HEK293 (cell line): ENCODE measurements around the gene ACYP1.

ENCODE experiments used
- CTCF ChIA-PET: fragments of 350-600 bp; formaldehyde crosslinking; extraction: SDS; loops from one replicate; lab custom pipeline; 2021; ENCODE audit warnings: antibody characterized with exemption; lab: Yijun Ruan, JAX
- POLR2A ChIA-PET: fragments of 300-600 bp; formaldehyde crosslinking; extraction: SDS; loops from one replicate; lab custom pipeline; 2020; ENCODE audit warnings: antibody characterized with exemption, inconsistent platforms; lab: Yijun Ruan, JAX
- H3K27ac ChIP-seq: fragments of 200-500 bp; sonication (Bioruptor generic); 2 replicates; pipeline ENCODE4 v1.5.1; 2014; ENCODE audit warnings: low read depth, low read length, control low read depth, inconsistent platforms; ENCODE audit errors: extremely low read depth
- H3K36me3 ChIP-seq, 2 experiments: fragments of 200-500 bp in 1 of 2; sonication (Bioruptor generic) in 1 of 2; 1 replicate in 1 of 2; 2 replicates in 1 of 2; pipeline ENCODE4 v1.5.1; 2014 to 2017; ENCODE audit warnings: inconsistent platforms in 2 of 2, low read length in 2 of 2; ENCODE audit not compliant: control insufficient read depth in 2 of 2, insufficient read depth in 1 of 2
- H3K4me1 ChIP-seq: fragments of 200-500 bp; sonication (Bioruptor generic); 2 replicates; pipeline ENCODE4 v1.5.1; 2014; ENCODE audit warnings: mild to moderate bottlenecking, low read length, inconsistent platforms; ENCODE audit not compliant: control insufficient read depth, insufficient read depth
- H3K4me3 ChIP-seq: 2 replicates; pipeline ENCODE4 v1.5.1; 2011; ENCODE audit warnings: low read depth, mild to moderate bottlenecking, control low read depth, low read length, moderate library complexity
- H3K9me3 ChIP-seq: fragments of 200-500 bp; sonication (Bioruptor generic); 2 replicates; pipeline ENCODE4 v1.5.1; 2014; ENCODE audit warnings: low read depth, low read length, inconsistent platforms; ENCODE audit not compliant: control insufficient read depth, insufficient read depth
- BCL11B ChIP-seq: fragments of 450-650 bp; formaldehyde crosslinking; IDR thresholded peaks from 2 replicates; pipeline ENCODE4 v1.5.1; 2016; ENCODE audit warnings: low read depth, missing biosample characterization, missing genetic modification characterization
- GLIS2 ChIP-seq: fragments of 450-650 bp; formaldehyde crosslinking; IDR thresholded peaks from 2 replicates; pipeline ENCODE4 v1.5.1; 2016; ENCODE audit warnings: missing biosample characterization, missing genetic modification characterization
- KLF8 ChIP-seq: fragments of 450-650 bp; formaldehyde crosslinking; IDR thresholded peaks from 2 replicates; pipeline ENCODE4 v1.5.1; 2016; ENCODE audit warnings: missing biosample characterization, missing genetic modification characterization
- SP3 ChIP-seq: fragments of 450-650 bp; formaldehyde crosslinking; IDR thresholded peaks from 2 replicates; pipeline ENCODE4 v1.5.1; 2016; ENCODE audit warnings: missing biosample characterization, missing genetic modification characterization
- WT1 ChIP-seq: fragments of 450-650 bp; formaldehyde crosslinking; IDR thresholded peaks from 2 replicates; pipeline ENCODE4 v1.5.1; 2016; ENCODE audit warnings: missing biosample characterization, missing genetic modification characterization
- ZFP69B ChIP-seq: fragments of 450-650 bp; formaldehyde crosslinking; IDR thresholded peaks from 2 replicates; pipeline ENCODE4 v1.5.1; 2016; ENCODE audit warnings: missing biosample characterization, missing genetic modification characterization
- ZIC2 ChIP-seq: fragments of 450-650 bp; formaldehyde crosslinking; IDR thresholded peaks from 2 replicates; pipeline ENCODE4 v1.5.1; 2016; ENCODE audit warnings: missing biosample characterization, missing genetic modification characterization
- ZNF211 ChIP-seq: fragments of 450-650 bp; formaldehyde crosslinking; IDR thresholded peaks from 2 replicates; pipeline ENCODE4 v1.5.1; 2016; ENCODE audit warnings: low read depth, missing biosample characterization, missing genetic modification characterization
- ZNF221 ChIP-seq: fragments of 450-650 bp; formaldehyde crosslinking; IDR thresholded peaks from 2 replicates; pipeline ENCODE4 v1.5.1; 2017; ENCODE audit warnings: missing biosample characterization, missing genetic modification characterization, borderline replicate concordance
- ZNF324 ChIP-seq: fragments of 450-650 bp; formaldehyde crosslinking; IDR thresholded peaks from 2 replicates; pipeline ENCODE4 v1.5.1; 2016; ENCODE audit warnings: missing biosample characterization, missing genetic modification characterization
- ZNF335 ChIP-seq: fragments of 450-650 bp; formaldehyde crosslinking; conservative IDR thresholded peaks from 2 replicates; pipeline ENCODE4 v1.5.1; 2016; ENCODE audit warnings: missing biosample characterization, missing genetic modification characterization
- ZNF354C ChIP-seq: fragments of 450-650 bp; formaldehyde crosslinking; IDR thresholded peaks from 2 replicates; pipeline ENCODE4 v1.5.1; 2016; ENCODE audit warnings: missing biosample characterization, missing genetic modification characterization, low read depth, borderline replicate concordance
- ZNF561 ChIP-seq: fragments of 450-650 bp; IDR thresholded peaks from 2 replicates; pipeline ENCODE4 v1.5.1; 2018; ENCODE audit warnings: missing biosample characterization, missing genetic modification characterization, borderline replicate concordance
- ZNF660 ChIP-seq: fragments of 450-650 bp; IDR thresholded peaks from 2 replicates; pipeline ENCODE4 v1.5.1; 2018; ENCODE audit warnings: missing biosample characterization, mild to moderate bottlenecking, missing genetic modification characterization
- ZNF707 ChIP-seq: fragments of 450-650 bp; formaldehyde crosslinking; IDR thresholded peaks from 2 replicates; pipeline ENCODE4 v1.5.1; 2016; ENCODE audit warnings: missing biosample characterization, missing genetic modification characterization
- ZNF76 ChIP-seq: fragments of 450-650 bp; formaldehyde crosslinking; IDR thresholded peaks from 2 replicates; pipeline ENCODE4; 2016; ENCODE audit warnings: low read depth, missing biosample characterization, missing genetic modification characterization, borderline replicate concordance
- ZXDB ChIP-seq: fragments of 450-650 bp; formaldehyde crosslinking; IDR thresholded peaks from 2 replicates; pipeline ENCODE4 v1.5.1; 2016; ENCODE audit warnings: missing biosample characterization, missing genetic modification characterization
- TF ChIP-seq, protein P1 (sequence below): fragments of 450-650 bp; formaldehyde crosslinking; optimal IDR thresholded peaks from 2 replicates; pipeline ENCODE3; 2016; ENCODE audit warnings: missing biosample characterization, mild to moderate bottlenecking, missing genetic modification characterization
- TF ChIP-seq, protein P2 (sequence below): fragments of 450-650 bp; formaldehyde crosslinking; IDR thresholded peaks from 2 replicates; pipeline ENCODE4 v1.5.1; 2016; ENCODE audit warnings: missing biosample characterization, missing genetic modification characterization
- TF ChIP-seq, protein P3 (sequence below): fragments of 450-650 bp; formaldehyde crosslinking; IDR thresholded peaks from 2 replicates; pipeline ENCODE4 v1.5.1; 2016; ENCODE audit warnings: missing biosample characterization, missing genetic modification characterization
- TF ChIP-seq, protein P4 (sequence below): fragments of 450-650 bp; formaldehyde crosslinking; IDR thresholded peaks from 2 replicates; pipeline ENCODE4 v1.5.1; 2016; ENCODE audit warnings: missing biosample characterization, missing genetic modification characterization
- TF ChIP-seq, protein P5 (sequence below): fragments of 450-650 bp; formaldehyde crosslinking; IDR thresholded peaks from 2 replicates; pipeline ENCODE4 v1.5.1; 2016; ENCODE audit warnings: missing biosample characterization, missing genetic modification characterization
- TF ChIP-seq, protein P6 (sequence below): fragments of 450-650 bp; formaldehyde crosslinking; IDR thresholded peaks from 2 replicates; pipeline ENCODE4 v1.5.1; 2017; ENCODE audit warnings: missing biosample characterization, missing genetic modification characterization

The ACYP1 gene

DNA sequence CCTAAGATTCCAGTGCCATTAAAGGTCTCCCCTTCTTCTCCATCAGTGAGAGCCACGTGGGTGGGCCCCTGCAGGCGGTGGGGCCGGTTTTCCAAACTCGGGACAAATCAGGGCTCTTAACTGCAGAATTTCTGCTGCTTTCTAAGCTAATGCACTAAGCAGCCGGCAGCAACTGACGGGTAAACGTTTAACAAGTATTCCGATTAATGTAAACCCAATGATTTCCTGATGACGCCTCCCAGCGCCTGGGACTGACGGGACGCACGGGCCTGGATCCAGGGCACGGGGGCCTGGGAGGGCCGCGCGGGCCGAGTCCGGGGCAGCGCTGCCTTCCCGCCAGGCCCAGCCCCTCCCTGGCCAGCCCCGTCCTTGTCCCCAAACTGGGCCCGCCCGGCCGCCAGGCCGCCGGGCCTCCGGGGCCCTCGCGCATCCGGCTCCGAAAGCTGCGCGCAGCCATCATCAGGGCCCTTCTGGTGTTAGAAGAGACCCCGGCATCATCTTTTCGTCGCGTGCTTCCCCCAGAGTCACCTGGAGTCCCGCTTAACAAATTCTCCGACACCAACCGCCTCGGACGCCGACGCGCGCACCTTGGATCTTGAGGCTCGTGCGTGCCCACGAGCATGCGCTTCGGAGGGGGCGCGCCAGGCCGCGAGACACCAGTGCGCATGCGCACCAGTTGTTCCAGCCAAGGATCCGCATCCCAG lies 12.8 kb downstream of the ACYP1 start, which contains the start of gene MLH3 (continued):
- TF ChIP-seq, protein P1, sequence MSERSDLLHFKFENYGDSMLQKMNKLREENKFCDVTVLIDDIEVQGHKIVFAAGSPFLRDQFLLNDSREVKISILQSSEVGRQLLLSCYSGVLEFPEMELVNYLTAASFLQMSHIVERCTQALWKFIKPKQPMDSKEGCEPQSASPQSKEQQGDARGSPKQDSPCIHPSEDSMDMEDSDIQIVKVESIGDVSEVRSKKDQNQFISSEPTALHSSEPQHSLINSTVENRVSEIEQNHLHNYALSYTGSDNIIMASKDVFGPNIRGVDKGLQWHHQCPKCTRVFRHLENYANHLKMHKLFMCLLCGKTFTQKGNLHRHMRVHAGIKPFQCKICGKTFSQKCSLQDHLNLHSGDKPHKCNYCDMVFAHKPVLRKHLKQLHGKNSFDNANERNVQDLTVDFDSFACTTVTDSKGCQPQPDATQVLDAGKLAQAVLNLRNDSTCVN (tag by site-specific recombination) = peak; percentile 96
- peak; percentile 79; the same call in 1 of the 2 replicates for TF ChIP-seq ZNF660 (tag by site-specific recombination)
- 0 out of 2 replicates have a peak, but pooled peaks have one; percentile 33 for TF ChIP-seq SP3 (tag by site-specific recombination)
- TF ChIP-seq, protein P2, sequence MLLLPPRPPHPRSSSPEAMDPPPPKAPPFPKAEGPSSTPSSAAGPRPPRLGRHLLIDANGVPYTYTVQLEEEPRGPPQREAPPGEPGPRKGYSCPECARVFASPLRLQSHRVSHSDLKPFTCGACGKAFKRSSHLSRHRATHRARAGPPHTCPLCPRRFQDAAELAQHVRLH (tag by site-specific recombination) = no peak
- TF ChIP-seq ZNF211 (tag by site-specific recombination) = no peak
- TF ChIP-seq WT1 (tag by site-specific recombination) = no peak
- TF ChIP-seq GLIS2 (tag by site-specific recombination) = peak; percentile 41; the same call in 1 of the 2 replicates
- peak; percentile 33; the same call in 1 of the 2 replicates for TF ChIP-seq KLF8 (tag by site-specific recombination)
- 0 out of 2 replicates have a peak, but pooled peaks have one; percentile 5 for TF ChIP-seq ZFP69B (tag by site-specific recombination)
- TF ChIP-seq ZNF324 (tag by site-specific recombination) = 0 out of 2 replicates have a peak, but pooled peaks have one; percentile 12
- TF ChIP-seq ZXDB (tag by site-specific recombination) = peak; percentile 59
- peak; percentile 77; the same call in 1 of the 2 replicates for TF ChIP-seq ZNF561 (tag by site-specific recombination)
- TF ChIP-seq, protein P3, sequence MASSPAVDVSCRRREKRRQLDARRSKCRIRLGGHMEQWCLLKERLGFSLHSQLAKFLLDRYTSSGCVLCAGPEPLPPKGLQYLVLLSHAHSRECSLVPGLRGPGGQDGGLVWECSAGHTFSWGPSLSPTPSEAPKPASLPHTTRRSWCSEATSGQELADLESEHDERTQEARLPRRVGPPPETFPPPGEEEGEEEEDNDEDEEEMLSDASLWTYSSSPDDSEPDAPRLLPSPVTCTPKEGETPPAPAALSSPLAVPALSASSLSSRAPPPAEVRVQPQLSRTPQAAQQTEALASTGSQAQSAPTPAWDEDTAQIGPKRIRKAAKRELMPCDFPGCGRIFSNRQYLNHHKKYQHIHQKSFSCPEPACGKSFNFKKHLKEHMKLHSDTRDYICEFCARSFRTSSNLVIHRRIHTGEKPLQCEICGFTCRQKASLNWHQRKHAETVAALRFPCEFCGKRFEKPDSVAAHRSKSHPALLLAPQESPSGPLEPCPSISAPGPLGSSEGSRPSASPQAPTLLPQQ = peak; percentile 81
- peak; percentile 58; the same call in 1 of the 2 replicates for TF ChIP-seq ZNF76
- TF ChIP-seq ZNF707 (tag by site-specific recombination) = no peak
- TF ChIP-seq, protein P4, sequence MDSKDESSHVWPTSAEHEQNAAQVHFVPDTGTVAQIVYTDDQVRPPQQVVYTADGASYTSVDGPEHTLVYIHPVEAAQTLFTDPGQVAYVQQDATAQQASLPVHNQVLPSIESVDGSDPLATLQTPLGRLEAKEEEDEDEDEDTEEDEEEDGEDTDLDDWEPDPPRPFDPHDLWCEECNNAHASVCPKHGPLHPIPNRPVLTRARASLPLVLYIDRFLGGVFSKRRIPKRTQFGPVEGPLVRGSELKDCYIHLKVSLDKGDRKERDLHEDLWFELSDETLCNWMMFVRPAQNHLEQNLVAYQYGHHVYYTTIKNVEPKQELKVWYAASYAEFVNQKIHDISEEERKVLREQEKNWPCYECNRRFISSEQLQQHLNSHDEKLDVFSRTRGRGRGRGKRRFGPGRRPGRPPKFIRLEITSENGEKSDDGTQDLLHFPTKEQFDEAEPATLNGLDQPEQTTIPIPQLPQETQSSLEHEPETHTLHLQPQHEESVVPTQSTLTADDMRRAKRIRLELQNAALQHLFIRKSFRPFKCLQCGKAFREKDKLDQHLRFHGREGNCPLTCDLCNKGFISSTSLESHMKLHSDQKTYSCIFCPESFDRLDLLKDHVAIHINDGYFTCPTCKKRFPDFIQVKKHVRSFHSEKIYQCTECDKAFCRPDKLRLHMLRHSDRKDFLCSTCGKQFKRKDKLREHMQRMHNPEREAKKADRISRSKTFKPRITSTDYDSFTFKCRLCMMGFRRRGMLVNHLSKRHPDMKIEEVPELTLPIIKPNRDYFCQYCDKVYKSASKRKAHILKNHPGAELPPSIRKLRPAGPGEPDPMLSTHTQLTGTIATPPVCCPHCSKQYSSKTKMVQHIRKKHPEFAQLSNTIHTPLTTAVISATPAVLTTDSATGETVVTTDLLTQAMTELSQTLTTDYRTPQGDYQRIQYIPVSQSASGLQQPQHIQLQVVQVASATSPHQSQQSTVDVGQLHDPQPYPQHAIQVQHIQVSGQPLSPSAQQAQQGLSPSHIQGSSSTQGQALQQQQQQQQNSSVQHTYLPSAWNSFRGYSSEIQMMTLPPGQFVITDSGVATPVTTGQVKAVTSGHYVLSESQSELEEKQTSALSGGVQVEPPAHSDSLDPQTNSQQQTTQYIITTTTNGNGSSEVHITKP (tag by site-specific recombination) = no peak
- peak; percentile 83 for TF ChIP-seq ZNF335 (tag by site-specific recombination)
- TF ChIP-seq, all 188 proteins: peak for 16

DNA sequence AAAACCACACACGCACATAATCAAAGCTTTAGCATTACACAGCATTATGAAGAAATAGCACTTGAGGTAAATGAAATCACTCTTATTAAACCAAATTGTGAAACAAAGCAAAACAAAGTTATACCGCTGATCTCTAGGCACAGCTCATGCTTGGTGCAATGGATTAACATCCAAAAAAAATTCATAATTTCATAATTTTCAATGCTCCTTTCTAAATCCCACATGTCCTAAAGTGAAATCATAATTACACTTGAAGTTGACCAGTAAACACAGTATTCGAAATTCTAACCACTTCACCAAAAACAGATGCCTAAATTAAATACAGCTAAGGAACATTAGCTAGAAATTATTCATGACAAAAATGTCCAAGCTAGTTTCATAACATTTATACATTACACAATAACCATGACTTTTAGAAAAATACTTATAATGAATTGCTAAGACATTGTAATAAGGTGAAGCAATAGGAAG lies 14.1 kb downstream of the ACYP1 start:
- TF ChIP-seq ZNF354C (tag by site-specific recombination) (no peak), ZNF221 (tag by site-specific recombination) (no peak), ZIC2 (tag by site-specific recombination) (no peak), GLIS2 (tag by site-specific recombination) (no peak), BCL11B (tag by site-specific recombination) (no peak)
- TF ChIP-seq, protein P5, sequence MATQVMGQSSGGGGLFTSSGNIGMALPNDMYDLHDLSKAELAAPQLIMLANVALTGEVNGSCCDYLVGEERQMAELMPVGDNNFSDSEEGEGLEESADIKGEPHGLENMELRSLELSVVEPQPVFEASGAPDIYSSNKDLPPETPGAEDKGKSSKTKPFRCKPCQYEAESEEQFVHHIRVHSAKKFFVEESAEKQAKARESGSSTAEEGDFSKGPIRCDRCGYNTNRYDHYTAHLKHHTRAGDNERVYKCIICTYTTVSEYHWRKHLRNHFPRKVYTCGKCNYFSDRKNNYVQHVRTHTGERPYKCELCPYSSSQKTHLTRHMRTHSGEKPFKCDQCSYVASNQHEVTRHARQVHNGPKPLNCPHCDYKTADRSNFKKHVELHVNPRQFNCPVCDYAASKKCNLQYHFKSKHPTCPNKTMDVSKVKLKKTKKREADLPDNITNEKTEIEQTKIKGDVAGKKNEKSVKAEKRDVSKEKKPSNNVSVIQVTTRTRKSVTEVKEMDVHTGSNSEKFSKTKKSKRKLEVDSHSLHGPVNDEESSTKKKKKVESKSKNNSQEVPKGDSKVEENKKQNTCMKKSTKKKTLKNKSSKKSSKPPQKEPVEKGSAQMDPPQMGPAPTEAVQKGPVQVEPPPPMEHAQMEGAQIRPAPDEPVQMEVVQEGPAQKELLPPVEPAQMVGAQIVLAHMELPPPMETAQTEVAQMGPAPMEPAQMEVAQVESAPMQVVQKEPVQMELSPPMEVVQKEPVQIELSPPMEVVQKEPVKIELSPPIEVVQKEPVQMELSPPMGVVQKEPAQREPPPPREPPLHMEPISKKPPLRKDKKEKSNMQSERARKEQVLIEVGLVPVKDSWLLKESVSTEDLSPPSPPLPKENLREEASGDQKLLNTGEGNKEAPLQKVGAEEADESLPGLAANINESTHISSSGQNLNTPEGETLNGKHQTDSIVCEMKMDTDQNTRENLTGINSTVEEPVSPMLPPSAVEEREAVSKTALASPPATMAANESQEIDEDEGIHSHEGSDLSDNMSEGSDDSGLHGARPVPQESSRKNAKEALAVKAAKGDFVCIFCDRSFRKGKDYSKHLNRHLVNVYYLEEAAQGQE = no peak
- TF ChIP-seq, protein P6, sequence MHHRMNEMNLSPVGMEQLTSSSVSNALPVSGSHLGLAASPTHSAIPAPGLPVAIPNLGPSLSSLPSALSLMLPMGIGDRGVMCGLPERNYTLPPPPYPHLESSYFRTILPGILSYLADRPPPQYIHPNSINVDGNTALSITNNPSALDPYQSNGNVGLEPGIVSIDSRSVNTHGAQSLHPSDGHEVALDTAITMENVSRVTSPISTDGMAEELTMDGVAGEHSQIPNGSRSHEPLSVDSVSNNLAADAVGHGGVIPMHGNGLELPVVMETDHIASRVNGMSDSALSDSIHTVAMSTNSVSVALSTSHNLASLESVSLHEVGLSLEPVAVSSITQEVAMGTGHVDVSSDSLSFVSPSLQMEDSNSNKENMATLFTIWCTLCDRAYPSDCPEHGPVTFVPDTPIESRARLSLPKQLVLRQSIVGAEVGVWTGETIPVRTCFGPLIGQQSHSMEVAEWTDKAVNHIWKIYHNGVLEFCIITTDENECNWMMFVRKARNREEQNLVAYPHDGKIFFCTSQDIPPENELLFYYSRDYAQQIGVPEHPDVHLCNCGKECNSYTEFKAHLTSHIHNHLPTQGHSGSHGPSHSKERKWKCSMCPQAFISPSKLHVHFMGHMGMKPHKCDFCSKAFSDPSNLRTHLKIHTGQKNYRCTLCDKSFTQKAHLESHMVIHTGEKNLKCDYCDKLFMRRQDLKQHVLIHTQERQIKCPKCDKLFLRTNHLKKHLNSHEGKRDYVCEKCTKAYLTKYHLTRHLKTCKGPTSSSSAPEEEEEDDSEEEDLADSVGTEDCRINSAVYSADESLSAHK (tag by site-specific recombination) = no peak
- Histone ChIP-seq H3K4me3 (no peak overlapping the region), H3K27ac (no peak overlapping the region), H3K4me1 (no peaks in the 10 kb centered on the region), H3K9me3 (no peaks in the 10 kb centered on the region), H3K36me3 (peaks cover 0 to 14% of the 10 kb centered on the region in 2 experiments; a peak in 1 of 3 replicates)
- CTCF ChIA-PET = no interaction called here
- POLR2A ChIA-PET = interaction anchor here (1.8 kb wide), 1 partner anchor 14 kb away, joined by 4 read pairs; the partner anchor contains the start of gene ACYP1
